ENCODE measurements around the gene ADCY9. TPM values are rescaled to one million over a fixed set of nuclear protein-coding genes. Genes with fewer than 3 reads are reported as not detected.

The ADCY9 gene
- total RNA-seq, 1 donor from 2014 or later, result 1.3 TPM

GRCh38 chr16:4019371-4019791 lies 96.9 kb downstream of the ADCY9 start:
- CTCF ChIA-PET, result no interaction called here
- TF ChIP-seq CTCF (IDR thresholded peaks at IDR 0.05), result no peak
- H3K36me3 Mint-ChIP-seq (ENCODE audit: low read depth), result no peaks in the 10 kb centered on the region
- ATAC-seq (ENCODE audit: low read depth), result no peak
- no peaks in the 10 kb centered on the region for H3K9me3 Mint-ChIP-seq
- intact Hi-C loops (cut with micrococcal nuclease), result no loop called here
- POLR2A ChIA-PET, result no interaction called here
- H3K4me3 Mint-ChIP-seq, result no peak overlapping the region
- DNase-seq, result no peak
- no peak overlapping the region for H3K27ac Mint-ChIP-seq
- no peaks in the 10 kb centered on the region for H3K4me1 Mint-ChIP-seq
- peaks cover 2% of the 10 kb centered on the region for H3K27me3 Mint-ChIP-seq

GRCh38 chr16:4018391-4018790 lies 97.9 kb downstream of the ADCY9 start:
- Mint-ChIP-seq H3K27ac (no peak overlapping the region), H3K4me3 (no peak overlapping the region), H3K27me3 (peaks cover 2% of the 10 kb centered on the region), H3K36me3 (ENCODE audit: low read depth) (no peaks in the 10 kb centered on the region), H3K4me1 (no peaks in the 10 kb centered on the region), H3K9me3 (no peaks in the 10 kb centered on the region)
- DNase-seq (no peak), ATAC-seq (ENCODE audit: low read depth) (no peak)
- POLR2A ChIA-PET, result interaction anchor here (0.7 kb wide), 1 partner anchor 179 kb away, joined by 4 read pairs; no protein-coding TSS in a partner anchor
- no peak for TF ChIP-seq CTCF (IDR thresholded peaks at IDR 0.05)
- CTCF ChIA-PET, result no interaction called here
- intact Hi-C loops (cut with micrococcal nuclease), result no loop called here

- ATAC-seq (ENCODE audit: low read depth), result no peak
- CTCF ChIA-PET, result no interaction called here
- no peak for DNase-seq
- Mint-ChIP-seq H3K9me3 (no peaks in the 10 kb centered on the region), H3K36me3 (ENCODE audit: low read depth) (no peaks in the 10 kb centered on the region), H3K4me3 (no peak overlapping the region), H3K27ac (no peak overlapping the region), H3K4me1 (no peaks in the 10 kb centered on the region), H3K27me3 (peaks cover 2% of the 10 kb centered on the region)
- intact Hi-C loops (cut with micrococcal nuclease), result no loop called here
- POLR2A ChIA-PET, result interaction anchor here (0.7 kb wide), 1 partner anchor 179 kb away, joined by 4 read pairs; no protein-coding TSS in a partner anchor
- TF ChIP-seq CTCF (IDR thresholded peaks at IDR 0.05), result no peak
Observed at GRCh38 chr16:4017807-4018206, 98.4 kb downstream of the ADCY9 start.

DNA sequence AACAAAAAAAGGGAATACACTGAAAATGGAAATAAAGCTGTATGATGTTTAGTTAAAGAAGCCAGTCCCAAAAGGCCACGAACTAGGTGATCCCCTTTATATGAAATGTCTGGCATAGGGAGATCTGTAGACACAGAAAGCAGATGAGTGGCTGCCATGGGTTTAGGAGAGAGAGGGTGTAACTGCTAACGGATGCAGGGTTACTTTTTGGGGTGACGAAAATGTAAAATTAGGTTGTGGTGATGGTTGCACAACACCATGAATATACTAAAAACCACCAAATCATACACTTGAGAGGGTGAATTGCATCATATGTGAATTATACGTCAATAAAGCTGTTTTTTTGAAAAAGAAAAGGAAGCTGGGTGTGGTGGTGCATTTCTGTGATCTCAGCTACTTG lies 99.6 kb downstream of the ADCY9 start:
- TF ChIP-seq CTCF (IDR thresholded peaks at IDR 0.05), result no peak
- H3K27me3 Mint-ChIP-seq, result peaks cover 2% of the 10 kb centered on the region
- DNase-seq, result no peak
- no peak for ATAC-seq (ENCODE audit: low read depth)
- intact Hi-C loops (cut with micrococcal nuclease), result no loop called here
- H3K4me3 Mint-ChIP-seq, result no peak overlapping the region
- ChIA-PET POLR2A (no interaction called here), CTCF (no interaction called here)
- no peaks in the 10 kb centered on the region for H3K36me3 Mint-ChIP-seq (ENCODE audit: low read depth)
- H3K4me1 Mint-ChIP-seq, result no peaks in the 10 kb centered on the region
- no peaks in the 10 kb centered on the region for H3K9me3 Mint-ChIP-seq
- H3K27ac Mint-ChIP-seq, result no peak overlapping the region

- H3K27ac Mint-ChIP-seq, result no peak overlapping the region
- H3K4me3 Mint-ChIP-seq, result no peak overlapping the region
- intact Hi-C loops (cut with micrococcal nuclease), result no loop called here
- no peaks in the 10 kb centered on the region for H3K4me1 Mint-ChIP-seq
- POLR2A ChIA-PET, result no interaction called here
- H3K36me3 Mint-ChIP-seq (ENCODE audit: low read depth), result no peaks in the 10 kb centered on the region
- H3K9me3 Mint-ChIP-seq, result no peaks in the 10 kb centered on the region
- no peak for TF ChIP-seq CTCF (IDR thresholded peaks at IDR 0.05)
- CTCF ChIA-PET, result no interaction called here
- H3K27me3 Mint-ChIP-seq, result peaks cover 5% of the 10 kb centered on the region
- ATAC-seq (ENCODE audit: low read depth), result no peak
- no peak for DNase-seq
Observed at GRCh38 chr16:4016005-4016352, 100.3 kb downstream of the ADCY9 start.

Measured in activated B cell treated with CpG ODN at 0.5 μM for 24 hours (primary cell).